ENCODE results near the gene RHBDF2.

Gene RHBDF2

DNA sequence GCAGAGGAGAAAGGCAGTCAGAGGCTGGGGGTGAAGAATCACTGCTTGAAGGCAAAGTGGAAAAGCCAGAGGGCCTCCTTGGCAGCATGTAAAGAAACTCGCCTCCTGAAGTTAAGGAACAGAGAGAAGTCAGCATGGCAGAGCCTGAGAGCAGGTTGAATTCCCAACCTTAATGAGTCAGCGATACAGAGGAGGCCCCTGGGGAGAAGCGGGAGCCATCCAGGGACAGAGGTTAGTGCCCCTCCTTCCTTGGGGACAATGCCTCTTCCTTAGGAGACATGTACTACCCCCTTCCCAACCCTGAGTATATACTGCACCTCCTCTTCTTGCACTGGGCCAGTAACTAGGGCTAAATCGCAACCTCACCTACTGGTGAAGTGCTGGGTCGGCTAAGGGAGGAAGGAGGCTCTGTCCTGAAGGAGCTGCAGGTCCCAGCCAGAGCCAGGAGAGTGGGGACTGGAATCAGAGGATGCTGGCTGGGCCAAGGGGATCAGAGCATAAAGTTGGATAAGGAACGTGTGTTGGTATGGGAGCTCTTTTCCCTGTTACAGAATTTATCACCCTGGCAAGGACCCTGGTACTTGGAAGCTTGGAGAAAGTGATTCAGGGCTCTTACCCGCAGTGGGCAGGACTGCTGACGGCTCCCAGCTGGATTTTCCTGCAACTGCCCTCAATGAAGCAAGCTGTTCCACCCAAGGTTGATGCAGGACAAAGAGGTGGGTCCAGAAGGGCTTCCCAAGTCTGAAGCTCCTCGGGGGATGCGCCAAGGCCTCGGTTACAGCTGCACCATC, 39.3 kb downstream of the RHBDF2 start:
- DNase-seq (ENCODE audit: low spot score) = no peak

DNA sequence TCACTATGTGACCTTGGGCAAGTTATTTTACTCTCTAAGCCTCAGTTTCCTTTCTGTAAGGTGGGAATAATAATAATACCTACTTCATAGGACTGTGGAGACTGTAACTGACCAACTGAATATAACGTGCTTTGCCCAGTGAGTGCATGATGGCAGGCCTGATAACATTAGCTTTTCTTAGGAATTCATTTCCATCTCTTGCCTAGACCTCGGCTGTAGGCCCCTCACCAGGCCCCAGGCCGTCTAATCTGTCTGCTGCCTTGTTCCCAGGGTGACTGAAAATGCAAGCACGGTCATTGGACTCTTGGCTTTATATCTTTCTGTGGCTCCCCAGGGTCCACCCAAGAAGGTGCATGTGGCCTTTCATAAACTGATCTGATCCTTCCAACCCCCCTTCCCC, 41.5 kb downstream of the RHBDF2 start:
- DNase-seq (ENCODE audit: low spot score) = no peak

DNA sequence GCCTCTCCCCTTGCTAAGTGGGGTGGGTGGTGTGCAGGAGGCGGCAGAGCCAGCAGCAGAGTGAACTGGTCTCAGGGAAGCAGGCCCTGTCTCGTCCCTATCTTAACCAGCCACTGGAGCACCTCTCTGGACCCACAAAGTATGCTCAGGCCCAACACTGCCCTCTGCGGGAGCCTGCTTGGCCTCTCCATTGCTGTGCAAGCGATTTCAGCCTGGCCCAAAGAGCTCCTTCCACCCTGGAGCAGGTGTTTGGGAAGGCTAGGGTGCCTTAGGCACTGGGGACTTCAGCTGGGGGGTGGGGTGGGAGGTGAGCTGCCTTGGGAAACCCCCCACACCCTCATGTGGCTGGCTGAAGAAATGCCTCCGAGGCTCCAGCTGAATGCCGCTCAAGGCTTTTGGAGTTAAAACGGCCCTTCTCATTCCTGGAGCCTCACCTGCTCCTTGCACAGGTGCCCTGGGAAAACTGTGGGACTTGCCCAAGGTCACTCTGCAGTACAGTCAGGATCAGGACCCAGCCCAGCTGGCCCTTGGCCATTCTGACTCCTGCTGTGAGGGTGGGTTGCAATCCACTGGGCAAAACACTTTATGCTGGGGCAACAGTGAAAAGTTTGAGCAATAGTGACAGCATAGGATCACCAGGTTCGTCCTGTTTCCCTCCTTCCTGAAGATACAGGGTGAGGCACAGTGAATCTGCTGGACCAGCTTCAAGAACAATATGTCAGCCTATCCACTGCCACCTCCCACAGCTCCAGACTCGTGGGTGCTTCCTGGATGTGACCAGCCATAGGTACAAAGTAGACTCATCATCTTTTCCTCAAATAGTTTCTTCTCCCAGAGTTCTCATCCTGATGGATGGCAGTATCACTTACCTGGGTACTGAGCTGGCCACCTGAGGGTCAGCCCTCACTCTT, 42.4 kb downstream of the RHBDF2 start:
- DNase-seq (ENCODE audit: low spot score) = no peak

DNA sequence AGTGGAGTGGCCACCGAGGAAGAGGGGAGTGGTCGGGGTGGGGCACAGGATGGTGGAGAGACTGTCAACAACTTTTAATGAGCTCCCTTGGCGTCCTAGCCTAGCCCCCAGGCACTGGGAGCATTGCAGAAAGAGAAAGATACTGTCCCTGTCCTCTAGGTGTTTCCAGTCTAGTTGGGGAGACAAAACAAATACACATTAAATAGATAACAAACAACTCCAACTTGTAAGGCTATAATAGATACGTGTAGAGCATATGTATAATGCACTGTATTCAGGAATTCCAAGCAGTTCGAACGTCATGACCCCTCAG, 47.8 kb downstream of the RHBDF2 start:
- no peak for DNase-seq (ENCODE audit: low spot score)

DNA sequence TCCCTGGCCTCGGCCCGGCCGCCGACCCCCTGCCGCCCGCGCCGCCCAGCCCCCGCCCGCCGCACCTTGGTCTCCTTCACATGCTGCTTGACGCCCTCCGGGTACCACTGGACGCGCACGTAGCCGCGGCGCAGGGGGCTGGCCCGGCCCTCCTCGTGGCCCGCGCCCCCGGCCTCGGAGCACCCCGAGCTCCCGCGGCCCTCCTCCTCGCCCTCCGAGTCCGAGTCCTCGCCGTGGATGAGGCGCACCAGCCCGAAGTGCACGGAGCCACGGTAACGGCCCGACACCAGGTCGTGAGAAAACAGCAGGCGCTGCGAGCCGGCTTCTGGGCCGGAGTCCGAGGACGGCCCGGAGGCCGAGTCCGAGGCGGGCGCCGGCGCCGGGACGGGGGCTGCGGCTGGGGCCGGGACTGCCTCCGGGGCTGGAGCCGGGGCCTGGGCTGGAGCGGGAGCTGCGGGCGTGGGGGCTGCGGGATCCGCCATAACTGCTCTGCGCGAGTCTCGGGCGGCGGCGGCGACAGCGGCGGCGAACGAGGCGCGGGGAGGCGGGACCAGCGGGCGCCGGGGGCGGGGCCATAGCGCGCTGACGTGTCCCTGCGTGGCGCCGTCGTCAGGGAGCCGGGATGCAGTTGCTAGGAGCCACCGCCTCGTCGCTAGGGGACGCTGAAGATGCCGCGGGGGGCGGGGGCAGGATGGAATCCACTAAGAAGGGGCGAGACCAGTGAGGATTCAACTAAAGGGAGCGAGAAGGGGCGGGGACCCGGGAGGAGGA, 48.4 kb downstream of the RHBDF2 start, which contains the start of gene UBE2O:
UBE2O (minus strand) TSS at position 493 of the 771 bp plus-strand sequence; CDS start at position 482, 11 bp downstream.
- DNase-seq (ENCODE audit: low spot score) = peak; percentile 89

DNA sequence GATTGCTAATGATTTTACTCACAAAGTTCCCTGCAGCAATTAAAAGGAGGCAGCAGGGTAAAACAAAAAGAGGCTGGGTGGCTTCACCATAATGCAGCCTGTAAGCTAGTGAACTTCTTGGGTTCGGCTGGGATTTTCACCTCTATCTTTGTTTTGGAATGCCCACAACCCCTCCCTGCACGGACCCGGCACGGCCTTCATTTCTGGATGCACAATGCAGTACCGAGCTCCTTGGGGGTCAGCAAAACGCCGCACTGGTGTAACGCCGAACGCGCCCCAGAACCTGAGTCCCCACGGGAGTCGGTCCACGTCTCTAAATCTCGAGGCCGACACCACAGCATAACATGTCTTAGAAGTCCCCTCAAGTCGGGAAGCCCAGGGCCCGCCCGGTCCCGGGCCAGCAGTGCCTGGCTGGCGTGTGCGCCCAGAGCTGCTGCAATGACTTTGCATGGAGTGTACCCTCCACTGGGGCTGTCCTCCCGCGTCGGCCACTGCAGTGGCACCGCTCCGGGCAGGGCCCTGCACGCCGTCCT, 49.0 kb downstream of the RHBDF2 start:
- DNase-seq (ENCODE audit: low spot score) = peak; percentile 2

DNA sequence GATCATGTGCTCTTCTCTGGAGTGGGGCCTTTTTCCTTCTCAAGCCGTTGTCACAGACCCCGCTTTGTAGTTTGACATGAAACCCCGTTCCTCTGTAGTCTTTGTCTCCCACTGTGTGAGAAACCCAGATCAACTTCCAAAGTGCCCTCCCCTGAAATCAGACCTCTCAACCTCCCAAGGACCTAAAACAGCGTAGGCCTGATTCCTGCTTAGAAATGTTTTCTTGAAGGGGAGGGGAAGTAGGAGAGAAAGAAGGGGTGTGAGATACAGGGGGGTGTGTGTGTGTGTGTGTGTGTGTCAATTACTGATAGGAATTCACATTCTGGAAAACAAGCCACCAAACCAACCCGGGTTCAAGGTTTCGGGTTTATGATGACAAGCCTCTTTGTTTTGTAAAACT, 49.7 kb downstream of the RHBDF2 start:
- no peak for DNase-seq (ENCODE audit: low spot score)

DNA sequence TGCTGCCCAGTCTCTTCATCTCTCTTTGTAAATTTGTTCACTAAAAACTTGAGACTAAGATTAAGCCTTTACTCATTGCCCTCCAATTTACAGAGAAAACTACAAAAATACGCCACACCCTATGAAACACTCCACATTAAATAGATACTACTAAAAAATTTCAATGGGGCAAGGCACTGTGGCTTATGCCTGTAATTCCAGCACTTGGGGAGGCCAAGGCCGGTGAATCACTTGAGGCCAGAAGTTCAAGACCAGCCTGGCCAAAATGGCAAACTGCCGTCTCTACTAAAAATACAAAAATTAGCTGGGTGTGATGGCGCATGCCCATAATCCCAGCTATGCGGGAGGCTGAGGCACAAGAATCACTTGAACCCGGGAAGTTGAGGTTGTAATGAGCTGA, 52.1 kb downstream of the RHBDF2 start:
- no peak for DNase-seq (ENCODE audit: low spot score)

DNA sequence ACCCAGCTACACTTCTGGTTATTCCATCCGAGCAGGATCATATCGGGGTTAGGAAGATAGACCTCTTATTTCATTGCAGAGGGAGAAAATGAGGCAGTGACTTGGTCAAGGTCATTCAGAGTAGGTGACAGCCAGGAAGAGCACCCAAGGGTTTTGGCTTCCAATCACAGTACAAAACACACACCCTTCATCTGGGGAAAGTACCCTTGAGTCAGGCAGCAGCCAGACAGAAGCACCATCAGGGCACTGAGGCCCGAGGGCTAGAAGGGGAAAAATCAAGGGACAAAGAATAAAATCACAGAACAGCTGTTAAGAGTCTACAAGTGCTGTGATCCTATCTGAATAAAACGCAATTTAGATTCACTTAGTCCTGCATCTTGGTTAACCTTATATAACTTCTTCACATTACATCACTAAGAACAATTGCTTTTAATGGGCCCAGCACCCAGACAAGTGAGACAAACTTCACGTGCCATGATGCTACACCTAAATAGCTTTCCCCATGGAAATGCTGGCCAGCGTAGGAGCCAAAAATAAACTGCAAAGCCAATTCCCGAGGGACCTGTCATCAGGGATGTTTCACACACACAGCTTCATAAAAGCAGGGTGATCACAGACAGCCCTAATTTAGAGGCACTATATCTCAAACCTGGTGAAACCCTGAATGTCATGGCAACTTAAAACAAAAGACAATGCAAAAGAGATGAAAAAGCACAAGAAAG, 53.1 kb downstream of the RHBDF2 start:
- no peak for DNase-seq (ENCODE audit: low spot score)

DNA sequence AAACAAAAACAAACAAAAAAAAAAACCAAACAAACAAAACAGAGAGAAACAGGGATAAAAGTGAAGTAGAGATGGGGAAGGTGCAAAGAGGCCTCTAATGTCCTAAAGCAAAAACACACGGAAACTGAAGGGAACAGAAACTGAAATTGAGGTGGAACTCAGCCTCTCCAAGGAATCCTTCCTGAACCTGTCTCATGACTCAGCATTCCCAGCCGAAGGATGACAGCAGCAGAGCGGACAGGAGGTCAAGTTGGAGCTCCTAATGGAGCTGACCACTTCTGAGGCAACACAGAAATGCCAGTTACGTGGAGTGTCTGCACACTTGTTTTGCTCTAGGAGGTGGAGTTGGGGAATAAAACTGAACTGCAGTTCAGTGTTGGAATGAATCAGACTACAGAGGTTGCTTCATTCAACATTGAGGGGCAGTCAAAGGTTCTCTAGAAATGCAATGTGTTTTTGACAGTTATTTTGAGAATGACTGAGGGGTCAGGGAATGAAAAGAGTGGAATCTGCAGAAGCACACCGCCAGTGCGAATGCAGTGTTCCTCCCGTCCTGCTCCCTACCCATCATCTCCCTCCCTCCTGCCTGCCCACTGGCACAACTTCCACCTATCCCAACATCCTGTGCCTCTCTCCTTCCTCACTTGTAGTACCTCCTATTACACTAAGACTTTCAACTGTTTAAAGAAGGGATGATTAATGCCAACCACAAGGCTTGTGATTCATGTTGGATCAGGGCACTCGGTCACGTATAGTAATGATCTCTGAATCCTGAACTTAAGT, 54.6 kb downstream of the RHBDF2 start:
- DNase-seq (ENCODE audit: low spot score) = peak; percentile 53

DNA sequence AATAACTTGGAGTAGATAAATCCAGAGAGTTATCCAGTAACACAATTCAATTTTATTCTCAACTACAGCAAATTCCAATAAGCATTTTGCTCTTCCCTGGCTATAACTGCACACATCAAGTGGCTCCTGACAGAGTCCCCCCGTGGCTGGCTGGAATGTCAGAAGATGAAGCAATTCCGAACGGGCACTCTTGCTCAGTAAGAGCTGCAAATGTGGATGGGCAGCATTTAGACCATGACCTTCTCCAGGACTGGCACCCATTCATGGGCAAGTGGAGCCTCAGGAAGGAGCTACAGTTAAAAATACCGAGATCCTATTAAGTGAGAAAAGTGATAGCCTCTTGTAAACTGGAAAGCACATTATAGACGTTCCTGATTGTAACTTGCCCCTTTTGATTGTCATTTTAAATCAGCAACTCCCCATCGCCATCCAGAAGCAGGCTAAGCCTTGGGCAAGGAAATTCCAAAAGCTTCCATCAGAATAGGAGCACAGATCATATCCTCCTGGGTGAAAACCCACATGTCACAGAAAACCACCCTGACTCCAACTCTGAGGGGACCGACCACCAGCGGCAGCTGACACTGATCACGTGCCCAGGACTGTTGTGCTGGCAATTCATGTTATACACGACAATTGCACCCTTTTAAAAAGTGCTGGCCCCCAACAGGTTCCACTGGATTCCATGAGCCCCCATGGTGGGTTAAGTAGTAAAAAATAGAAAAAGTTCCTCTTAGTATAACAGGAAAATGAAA, 55.4 kb downstream of the RHBDF2 start:
- DNase-seq (ENCODE audit: low spot score) = no peak

DNA sequence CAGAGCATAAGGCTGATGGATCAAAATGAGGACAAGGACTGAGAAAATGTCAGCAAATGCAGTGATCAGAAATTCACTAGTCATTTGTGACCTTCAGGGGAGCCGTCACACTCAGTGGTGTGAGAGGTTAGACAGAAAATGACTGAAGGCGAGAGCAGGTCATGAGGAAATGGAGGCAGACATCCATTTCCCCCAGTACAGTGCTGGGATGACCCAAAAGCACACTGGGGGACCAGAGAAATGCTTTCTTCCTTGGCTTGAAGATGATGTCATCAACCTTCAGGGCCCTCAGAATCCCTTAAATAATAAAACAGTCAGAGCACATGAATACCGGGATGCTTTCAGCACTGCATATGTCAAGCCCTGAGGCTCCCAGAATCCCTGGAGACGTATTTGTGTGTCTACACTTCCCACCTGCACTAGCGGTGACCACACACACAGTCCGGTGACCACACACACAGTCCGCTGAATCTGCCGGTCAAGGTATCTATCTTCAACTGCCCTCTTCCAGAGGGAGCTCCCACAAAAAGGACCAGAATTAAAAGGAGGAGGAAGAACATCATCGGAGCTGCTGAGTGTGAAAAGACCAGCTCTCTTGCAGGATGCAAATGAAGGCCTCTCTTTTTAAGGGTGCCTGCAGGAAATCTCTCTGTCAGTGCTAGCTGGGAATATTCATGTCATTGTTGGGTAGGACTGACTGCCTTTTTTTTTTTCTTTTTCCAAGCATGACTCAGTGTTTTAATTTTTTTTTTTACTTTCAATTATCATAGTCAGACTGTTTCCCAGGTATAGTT, 56.5 kb downstream of the RHBDF2 start:
- no peak for DNase-seq (ENCODE audit: low spot score)

DNA sequence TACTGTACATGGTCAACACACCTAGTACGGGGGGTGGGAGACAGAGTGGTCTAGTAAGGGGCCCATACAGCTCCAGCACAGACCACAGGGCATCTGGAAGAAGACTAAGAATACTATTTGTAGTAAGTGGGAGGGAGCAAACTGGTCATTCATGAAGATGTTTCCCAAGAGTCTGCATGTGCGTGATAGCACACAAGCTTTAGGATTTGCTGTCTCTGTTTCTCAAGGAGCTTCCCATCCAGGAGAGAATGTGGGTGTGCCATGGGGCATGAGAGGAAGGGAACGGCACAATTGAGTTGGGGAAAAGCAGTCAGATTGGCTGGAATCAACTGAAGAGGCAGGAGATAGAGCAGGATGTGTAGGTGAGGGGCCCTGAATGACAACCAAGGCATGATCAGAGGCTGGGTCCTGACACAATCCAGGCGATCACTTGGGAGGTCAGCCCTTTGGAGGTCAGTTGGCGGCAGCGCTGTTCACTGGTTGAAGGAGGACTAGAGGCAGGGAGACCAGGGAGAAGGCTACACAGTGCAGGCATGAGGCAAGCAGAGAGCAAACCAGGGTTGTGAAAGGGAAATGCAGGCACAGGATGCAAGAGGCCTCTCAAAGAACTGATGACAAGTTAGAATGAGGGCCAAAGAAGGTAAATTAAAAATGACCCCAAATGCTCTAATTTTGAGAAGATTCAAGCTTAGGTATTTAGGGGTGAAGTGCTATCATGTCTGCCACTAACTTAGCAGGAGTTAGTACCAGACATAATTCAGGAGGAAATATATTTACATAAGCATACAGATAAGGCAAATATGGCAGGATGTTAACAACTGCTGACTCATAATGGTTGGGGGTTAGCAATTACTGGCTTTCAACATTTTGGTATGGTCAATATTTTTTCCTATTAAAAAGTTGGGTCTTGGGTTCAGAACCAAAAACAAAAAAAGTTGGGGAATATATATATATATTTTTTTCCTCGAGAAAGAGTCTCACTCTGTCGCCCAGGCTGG, 58.6 kb downstream of the RHBDF2 start:
- DNase-seq (ENCODE audit: low spot score) = no peak

DNA sequence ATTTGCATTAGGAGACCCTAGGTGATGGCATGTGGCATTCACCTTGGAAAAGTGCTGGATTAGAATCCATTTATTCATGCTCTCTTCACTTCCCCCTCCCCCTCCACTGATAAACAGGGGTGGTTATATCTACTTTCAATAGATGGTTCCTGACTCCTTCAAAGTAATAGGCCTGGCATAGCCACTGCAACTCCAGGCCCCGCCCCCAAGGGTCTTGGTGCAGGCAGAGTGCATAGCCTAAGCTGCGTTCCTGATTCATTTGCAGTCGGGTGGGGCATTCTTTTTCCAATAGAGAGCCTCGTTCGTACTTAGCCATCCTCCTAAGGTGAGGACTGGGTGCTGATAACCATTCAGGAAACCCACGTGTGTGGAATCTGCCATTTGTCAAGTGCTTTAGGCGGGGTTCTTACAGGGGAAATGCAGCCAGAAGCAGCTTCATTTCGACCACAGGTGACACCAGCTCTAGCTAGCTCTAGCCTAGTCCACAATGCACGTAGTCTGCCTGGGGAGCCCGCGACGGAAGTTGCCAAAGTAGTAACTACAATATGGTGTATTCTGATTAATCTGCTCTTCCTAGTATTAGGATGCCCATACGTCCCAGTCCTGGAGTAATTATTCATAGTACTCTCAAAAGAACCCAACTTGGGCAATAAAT, 59.4 kb downstream of the RHBDF2 start:
- DNase-seq (ENCODE audit: low spot score) = no peak

DNA sequence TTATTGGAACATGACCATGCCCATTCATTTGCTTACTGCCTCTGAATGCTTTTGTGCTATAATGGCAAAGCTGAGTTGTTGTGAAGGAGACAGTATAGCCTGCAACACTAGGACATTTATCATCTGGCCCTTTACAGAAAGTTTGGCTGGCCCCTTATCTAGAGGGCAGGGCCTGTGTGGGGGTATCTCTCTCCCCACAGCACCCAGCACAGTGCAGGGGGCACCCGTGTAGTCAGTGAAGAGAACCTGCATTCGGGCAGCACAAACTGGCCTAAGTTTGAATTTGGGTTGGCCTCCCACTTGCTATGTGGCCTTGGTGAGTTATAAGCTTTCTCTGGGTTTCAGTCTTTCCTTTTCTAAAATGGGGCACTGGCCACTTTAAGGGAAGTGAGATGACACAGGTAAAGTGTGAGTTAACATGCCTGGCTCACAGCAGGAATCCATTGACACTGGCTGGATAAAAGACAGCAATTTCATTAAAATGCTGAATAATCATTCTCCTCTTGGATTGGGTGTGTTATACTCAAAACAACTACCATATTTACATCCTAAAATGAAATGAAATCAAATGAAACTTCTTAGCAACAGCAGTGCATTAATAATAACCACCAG, 60.4 kb downstream of the RHBDF2 start:
- no peak for DNase-seq (ENCODE audit: low spot score)

DNA sequence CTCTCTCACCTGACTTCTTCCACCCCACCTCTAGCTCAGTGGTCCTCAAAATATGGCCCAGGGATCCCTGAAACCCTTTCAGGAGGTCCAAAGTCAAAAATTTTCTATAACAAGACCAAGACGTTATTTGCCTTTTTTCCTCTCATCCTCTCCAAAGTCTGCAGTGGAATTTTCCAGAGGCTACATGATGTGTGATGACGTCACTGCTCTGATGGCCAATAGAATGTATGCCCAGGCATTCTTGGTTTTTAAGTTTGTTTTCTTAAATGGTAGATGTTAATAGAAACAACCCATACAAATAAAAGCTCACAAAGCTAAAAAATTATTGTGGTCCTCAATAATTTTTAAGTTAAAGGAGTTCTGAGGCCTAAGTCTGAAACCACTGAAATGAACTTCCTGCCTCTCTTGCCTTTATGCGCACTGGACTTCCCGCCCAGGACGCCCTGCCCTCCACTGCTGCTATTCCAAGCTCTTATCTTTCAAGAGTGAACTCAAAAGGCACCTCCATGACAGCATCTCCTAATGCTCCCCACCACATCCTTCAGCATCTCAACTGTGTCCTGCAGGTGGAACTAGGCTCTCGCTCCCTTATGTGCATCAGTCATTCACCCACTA, 61.8 kb downstream of the RHBDF2 start:
- no peak for DNase-seq (ENCODE audit: low spot score)

Data from LoVo (cell line).